Epithelial cell of proximal tubule (primary cell): ENCODE measurements around the gene ERGIC3. TPM values are rescaled to one million over a fixed set of nuclear protein-coding genes. Genes with fewer than 3 reads are reported as not detected.

ENCODE experiments used
- DNase-seq: peaks from one replicate; pipeline ENCODE4 v3.0.0-alpha.2; 2011; ENCODE audit warnings: low read depth
- H3K4me3 ChIP-seq: 2 replicates; pipeline ENCODE4 v1.5.1; 2011; ENCODE audit warnings: low read depth, mild to moderate bottlenecking, low read length
- CTCF ChIP-seq: conservative IDR thresholded peaks from 2 replicates; pipeline ENCODE4 v1.5.1; 2012; ENCODE audit warnings: low read depth, mild to moderate bottlenecking, low read length
- total RNA-seq: library from RNA; depleted of rRNA; stranded (reverse); fragments of >200 nt; gene quantifications from 2 replicates; pipeline ENCODE4 v1.2.3, GENCODE V29; 2015

Gene ERGIC3
- total RNA-seq, 1 donor from 2014 or later: 179 TPM

- no peak overlapping the region for H3K4me3 ChIP-seq
- DNase-seq: no peak
- no peak for TF ChIP-seq CTCF
These were observed 39.5 kb upstream of the ERGIC3 start for GRCh38 chr20:35502352-35502751.

- H3K4me3 ChIP-seq: no peak overlapping the region
- no peak for DNase-seq
- TF ChIP-seq CTCF: no peak
These were observed 38.6 kb upstream of the ERGIC3 start for GRCh38 chr20:35503281-35503680.

- no peak for DNase-seq
- no peak overlapping the region for H3K4me3 ChIP-seq
- no peak for TF ChIP-seq CTCF
These were observed 37.9 kb upstream of the ERGIC3 start for GRCh38 chr20:35503841-35504561.

GRCh38 chr20:35504751-35505150 lies 37.1 kb upstream of the ERGIC3 start:
- no peak for TF ChIP-seq CTCF
- no peak overlapping the region for H3K4me3 ChIP-seq
- DNase-seq: no peak

- no peak overlapping the region for H3K4me3 ChIP-seq
- TF ChIP-seq CTCF: no peak
- no peak for DNase-seq
These were observed 35.7 kb upstream of the ERGIC3 start for GRCh38 chr20:35506179-35506578.

GRCh38 chr20:35506872-35507638 lies 34.8 kb upstream of the ERGIC3 start:
- no peak for TF ChIP-seq CTCF
- H3K4me3 ChIP-seq: no peak overlapping the region
- no peak for DNase-seq
